Endothelial cell of umbilical vein (primary cell): Measurements from ENCODE around the gene MKLN1. TPM values are rescaled to one million over a fixed set of nuclear protein-coding genes. Genes with fewer than 3 reads are reported as not detected.

Experiments
- BruUV-seq: library from RNA; stranded (reverse); fragments of 400-500 nt; replicated peaks from 2 replicates; lab custom pipeline; 2021; lab: Mats Ljungman, UMichigan
- CTCF ChIA-PET: fragments of 300-600, 350-600 bp; sonication (Branson Sonifier 250); formaldehyde crosslinking; loops from one replicate; lab custom pipeline; 2021; ENCODE audit warnings: antibody characterized with exemption, inconsistent platforms; lab: Charles Lee
- POLR2A ChIA-PET: fragments of 300-600, 350-600 bp; sonication (Branson Sonifier 250); formaldehyde crosslinking; loops from one replicate; lab custom pipeline; 2021; ENCODE audit warnings: antibody characterized with exemption, inconsistent platforms; lab: Charles Lee
- DNase-seq: peaks from one replicate; pipeline ENCODE4 v3.0.0-alpha.2; 2011; ENCODE audit warnings: low read depth, low spot score
- FAIRE-seq: peaks from 2 replicates; lab custom pipeline; 2011; peaks lifted over from hg19 to GRCh38; lab: Jason Lieb, UNC
- H2AFZ ChIP-seq: 2 replicates; pipeline ENCODE4 v1.6.0; 2012; ENCODE audit warnings: low read depth, low read length, control low read depth, inconsistent platforms
- H3K27ac ChIP-seq: 2 replicates; pipeline ENCODE4 v1.5.1; 2011; ENCODE audit warnings: low read depth, mild to moderate bottlenecking, control low read depth, low read length, moderate library complexity; ENCODE audit not compliant: insufficient read depth
- H3K27me3 ChIP-seq, 2 experiments: 2 replicates each; pipeline versions ENCODE4 v1.6.0 to v1.6.1; 2011; ENCODE audit warnings: low read length in 2 of 2, mixed read lengths in 1 of 2; ENCODE audit not compliant: control insufficient read depth in 2 of 2, insufficient read depth in 2 of 2
- H3K36me3 ChIP-seq, 2 experiments: 2 replicates in 1 of 2; 3 replicates in 1 of 2; pipeline ENCODE4 v1.5.1; 2011; ENCODE audit warnings: low read length in 2 of 2, mild to moderate bottlenecking in 1 of 2, moderate library complexity in 1 of 2; ENCODE audit not compliant: control insufficient read depth in 2 of 2, insufficient read depth in 2 of 2; ENCODE audit errors: extremely low read depth in 1 of 2
- H3K4me1 ChIP-seq: 3 replicates; pipeline ENCODE4 v1.5.1; 2011; ENCODE audit warnings: mild to moderate bottlenecking, low read length; ENCODE audit not compliant: control insufficient read depth, insufficient read depth; ENCODE audit errors: extremely low read depth
- H3K4me2 ChIP-seq: 2 replicates; pipeline ENCODE4 v1.6.1; 2011; ENCODE audit warnings: low read length, control low read depth, mixed read lengths; ENCODE audit not compliant: insufficient read depth
- H3K4me3 ChIP-seq, 3 experiments: fragments of 200-600 bp in 1 of 3; sonication (generic), shearing (Covaris generic) in 1 of 3; replicated peaks in 1 of 3; 2 replicates each; pipeline ENCODE4 v1.5.1; 2011 to 2016; ENCODE audit warnings: control low read depth in 3 of 3, low read length in 3 of 3, mild to moderate bottlenecking in 2 of 3, inconsistent platforms in 1 of 3, low read depth in 1 of 3, moderate library complexity in 1 of 3; ENCODE audit not compliant: insufficient read depth in 1 of 3
- H3K79me2 ChIP-seq: 2 replicates; pipeline ENCODE4 v1.6.0; 2012; ENCODE audit warnings: low read length, inconsistent platforms; ENCODE audit not compliant: control insufficient read depth, insufficient read depth
- H3K9ac ChIP-seq: replicated peaks from 2 replicates; pipeline ENCODE3; 2011; ENCODE audit warnings: low read length, control low read depth; ENCODE audit not compliant: insufficient read depth; ENCODE audit errors: extremely low read depth
- H3K9me1 ChIP-seq: replicated peaks from 3 replicates; pipeline ENCODE4 v1.6.0; 2011; ENCODE audit warnings: mild to moderate bottlenecking, low read length; ENCODE audit not compliant: control insufficient read depth, insufficient read depth; ENCODE audit errors: extremely low read depth
- H3K9me3 ChIP-seq: replicated peaks from 2 replicates; pipeline ENCODE4 v1.5.1; 2012; ENCODE audit warnings: low read length, inconsistent platforms; ENCODE audit not compliant: control insufficient read depth, insufficient read depth
- H4K20me1 ChIP-seq: replicated peaks from 2 replicates; pipeline ENCODE3; 2011; ENCODE audit warnings: mild to moderate bottlenecking, low read length; ENCODE audit not compliant: control insufficient read depth, insufficient read depth; ENCODE audit errors: extremely low read depth
- CTCF ChIP-seq, 2 donors: IDR thresholded peaks; 1 replicate in 1 of 2; 2 replicates in 1 of 2; pipeline ENCODE4 v1.5.1; 2011; ENCODE audit warnings: low read length in 2 of 2, mild to moderate bottlenecking in 2 of 2, moderate library complexity in 2 of 2, control low read depth in 1 of 2, inconsistent platforms in 1 of 2, low read depth in 1 of 2; ENCODE audit not compliant: insufficient read depth in 1 of 2; ENCODE audit errors: extremely low read depth in 1 of 2
- EZH2 ChIP-seq: IDR thresholded peaks from 2 replicates; pipeline ENCODE4 v1.6.1; 2012; ENCODE audit warnings: borderline replicate concordance, low read depth, mild to moderate bottlenecking, moderate library complexity, low read length, inconsistent platforms; ENCODE audit not compliant: severe bottlenecking
- FOS ChIP-seq: IDR thresholded peaks from 2 replicates; pipeline ENCODE4 v1.6.1; 2011; ENCODE audit warnings: mild to moderate bottlenecking, low read length, moderate library complexity, borderline replicate concordance; ENCODE audit not compliant: insufficient read depth
- JUN ChIP-seq: IDR thresholded peaks from 2 replicates; pipeline ENCODE4 v1.6.1; 2011; ENCODE audit warnings: borderline replicate concordance, low read depth; ENCODE audit not compliant: insufficient read length, insufficient read depth
- MAX ChIP-seq: IDR thresholded peaks from 2 replicates; pipeline ENCODE4 v1.6.1; 2011; ENCODE audit not compliant: insufficient read depth, insufficient read length
- MYC ChIP-seq: IDR thresholded peaks from one replicate; pipeline ENCODE4 v1.6.1; 2011; ENCODE audit warnings: mild to moderate bottlenecking, low read depth, low read length
- dilution Hi-C: fragments of 300-500 bp; cut with MboI; formaldehyde crosslinking; loops from one replicate; pipeline ENCODE4 v1.15.0; 2019; ENCODE audit warnings: low sequenced_read_pairs; ENCODE audit not compliant: extremely low pct_ligation_motif_present
- intact Hi-C: fragments of 100-400 bp; cut with micrococcal nuclease; formaldehyde crosslinking; loops from one replicate; pipeline ENCODE4 v1.10.0; 2022
- polyA plus RNA-seq, 4 experiments: library from polyadenylated mRNA; depleted of rRNA in 3 of 4; stranded (reverse) in 3 of 4; unstranded in 1 of 4; fragments of >200 nt; gene quantifications; 2 replicates each; pipeline versions ENCODE4 v1.2.1 to v1.2.3, GENCODE V29; 2011 to 2012; ENCODE audit warnings: missing spikeins in 1 of 4
- total RNA-seq: library from RNA; stranded (reverse); gene quantifications from 2 replicates; pipeline ENCODE4 v1.2.3, GENCODE V29; 2021

The MKLN1 gene
- total and polyA plus RNA-seq, 2 donors (not counting 3 experiments of a cell fraction or from before 2014, with no cell fraction given): 12.2 to 32.1 TPM

GRCh38 chr7:131538813-131539179 is 211.1 kb downstream of the MKLN1 start:
- Histone ChIP-seq H3K36me3 (no peaks in the 10 kb centered on the region), H2AFZ (no peak overlapping the region), H3K9ac (peak overlapping the region; percentile 5), H3K4me3 (no peak overlapping the region), H3K4me2 (peak overlapping the region; percentile 3), H3K27me3 (no peaks in the 10 kb centered on the region), H3K79me2 (peaks cover 86% of the 10 kb centered on the region), H3K4me1 (peaks cover 36% of the 10 kb centered on the region), H3K27ac (peak overlapping the region; percentile 72), H4K20me1 (no peaks in the 10 kb centered on the region), H3K9me1 (no peaks in the 10 kb centered on the region), H3K9me3 (no peaks in the 10 kb centered on the region)
- TSS peak; percentile 20 for BruUV-seq
- CTCF ChIA-PET: interaction anchor here (0.9 to 1.7 kb wide), 7 partner anchors 11 to 118 kb away, joined by 3 to 7 read pairs (median 4); no protein-coding TSS in a partner anchor
- intact Hi-C loops (no loop called here), dilution Hi-C loops (no loop called here)
- POLR2A ChIA-PET: no interaction called here
- no peak for FAIRE-seq
- peak; percentile 31 for DNase-seq
- TF ChIP-seq EZH2 (no peak), MAX (no peak), MYC (no peak), FOS (no peak), CTCF (IDR thresholded peaks at IDR 0.05; ENCODE audit: extremely low read depth in 1 of 2, insufficient read depth in 1 of 2, low read depth in 1 of 2, low read length in 2 of 2) (no peak), JUN (no peak)
